Measurements from ENCODE around the gene NPB. TPM values are rescaled to one million over a fixed set of nuclear protein-coding genes. Genes with fewer than 3 reads are reported as not detected.

Gene NPB
- polyA plus RNA-seq, 1 of the 3 experiments (the other 2 are of a cell fraction), result 2.4 TPM

DNA sequence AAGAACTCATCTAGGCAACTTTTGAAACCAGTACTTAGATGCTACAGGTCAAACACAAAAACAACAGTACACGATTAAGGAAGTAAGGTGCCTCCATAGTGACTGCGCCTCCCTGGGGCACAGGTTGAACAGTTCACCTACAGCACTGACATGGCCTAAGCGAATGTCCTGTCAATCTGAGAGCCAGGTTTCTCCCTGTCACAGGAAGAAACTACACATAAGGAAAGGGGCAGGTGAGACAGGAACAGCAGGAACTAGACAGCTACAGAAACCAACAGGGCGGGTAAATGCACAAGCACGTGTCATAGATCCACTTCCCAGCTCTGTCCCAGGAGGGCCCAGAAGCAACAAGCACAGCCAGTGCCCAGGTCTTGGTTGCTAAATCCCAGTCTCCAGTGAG, 22.9 kb upstream of the NPB start:
- no peak overlapping the region for H3K4me3 ChIP-seq (ENCODE audit: low read depth in 2 of 2, low read length in 1 of 2)
- H3K9ac ChIP-seq, result no peak overlapping the region
- H3K27me3 ChIP-seq (ENCODE audit: insufficient read depth), result no peaks in the 10 kb centered on the region
- ChIA-PET CTCF (interaction anchor here (1.2 to 3.0 kb wide), 4 partner anchors 10 to 149 kb away, joined by 3 to 23 read pairs (median 4); partner anchors contain the start of gene ANAPC11), POLR2A (interaction anchor here (1.2 kb wide), 1 partner anchor 13 kb away, joined by 3 read pairs; no protein-coding TSS in a partner anchor)
- no peak overlapping the region for H3K27ac ChIP-seq (ENCODE audit: low read depth in 2 of 2, low read length in 1 of 2)
- no peaks in the 10 kb centered on the region for H4K20me1 ChIP-seq (ENCODE audit: insufficient read depth)
- peaks cover 45% of the 10 kb centered on the region for H3F3A ChIP-seq (replicated peaks; ENCODE audit: insufficient read depth)
- H3K4me1 ChIP-seq (ENCODE audit: control insufficient read depth in 1 of 2, insufficient read depth in 2 of 2, low read depth in 1 of 2, low read length in 1 of 2), result no peaks in the 10 kb centered on the region
- H3K4me2 ChIP-seq, result no peak overlapping the region
- peaks cover 16 to 48% of the 10 kb centered on the region in 2 experiments for H3K36me3 ChIP-seq (replicated peaks in 1 of 2; ENCODE audit: control insufficient read depth in 1 of 2, insufficient read depth in 2 of 2, low read length in 1 of 2)
- TF ChIP-seq, protein P1, sequence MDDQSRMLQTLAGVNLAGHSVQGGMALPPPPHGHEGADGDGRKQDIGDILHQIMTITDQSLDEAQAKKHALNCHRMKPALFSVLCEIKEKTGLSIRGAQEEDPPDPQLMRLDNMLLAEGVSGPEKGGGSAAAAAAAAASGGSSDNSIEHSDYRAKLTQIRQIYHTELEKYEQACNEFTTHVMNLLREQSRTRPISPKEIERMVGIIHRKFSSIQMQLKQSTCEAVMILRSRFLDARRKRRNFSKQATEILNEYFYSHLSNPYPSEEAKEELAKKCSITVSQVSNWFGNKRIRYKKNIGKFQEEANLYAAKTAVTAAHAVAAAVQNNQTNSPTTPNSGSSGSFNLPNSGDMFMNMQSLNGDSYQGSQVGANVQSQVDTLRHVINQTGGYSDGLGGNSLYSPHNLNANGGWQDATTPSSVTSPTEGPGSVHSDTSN (IDR thresholded peaks at IDR 0.05), result no peak
- TF ChIP-seq NRF1 (IDR thresholded peaks at IDR 0.05; ENCODE audit: low read depth, low read length), result no peak
- no peak for TF ChIP-seq JUND (IDR thresholded peaks at IDR 0.05)
- TF ChIP-seq RAD21 (IDR thresholded peaks at IDR 0.05; ENCODE audit: low read length), result no peak
- TF ChIP-seq, protein P2, sequence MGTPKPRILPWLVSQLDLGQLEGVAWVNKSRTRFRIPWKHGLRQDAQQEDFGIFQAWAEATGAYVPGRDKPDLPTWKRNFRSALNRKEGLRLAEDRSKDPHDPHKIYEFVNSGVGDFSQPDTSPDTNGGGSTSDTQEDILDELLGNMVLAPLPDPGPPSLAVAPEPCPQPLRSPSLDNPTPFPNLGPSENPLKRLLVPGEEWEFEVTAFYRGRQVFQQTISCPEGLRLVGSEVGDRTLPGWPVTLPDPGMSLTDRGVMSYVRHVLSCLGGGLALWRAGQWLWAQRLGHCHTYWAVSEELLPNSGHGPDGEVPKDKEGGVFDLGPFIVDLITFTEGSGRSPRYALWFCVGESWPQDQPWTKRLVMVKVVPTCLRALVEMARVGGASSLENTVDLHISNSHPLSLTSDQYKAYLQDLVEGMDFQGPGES (IDR thresholded peaks at IDR 0.05; ENCODE audit: low read depth, low read length), result no peak
- no peak for TF ChIP-seq FOXJ3 (CRISPR knock-in tag; IDR thresholded peaks at IDR 0.05)
- no peak for TF ChIP-seq TAF1 (IDR thresholded peaks at IDR 0.05; ENCODE audit: borderline replicate concordance, low read depth, low read length)
- TF ChIP-seq GATA2 (CRISPR knock-in tag; IDR thresholded peaks at IDR 0.05), result no peak
- no peak for TF ChIP-seq YY1 (IDR thresholded peaks at IDR 0.05; ENCODE audit: low read depth)
- TF ChIP-seq, protein P3, sequence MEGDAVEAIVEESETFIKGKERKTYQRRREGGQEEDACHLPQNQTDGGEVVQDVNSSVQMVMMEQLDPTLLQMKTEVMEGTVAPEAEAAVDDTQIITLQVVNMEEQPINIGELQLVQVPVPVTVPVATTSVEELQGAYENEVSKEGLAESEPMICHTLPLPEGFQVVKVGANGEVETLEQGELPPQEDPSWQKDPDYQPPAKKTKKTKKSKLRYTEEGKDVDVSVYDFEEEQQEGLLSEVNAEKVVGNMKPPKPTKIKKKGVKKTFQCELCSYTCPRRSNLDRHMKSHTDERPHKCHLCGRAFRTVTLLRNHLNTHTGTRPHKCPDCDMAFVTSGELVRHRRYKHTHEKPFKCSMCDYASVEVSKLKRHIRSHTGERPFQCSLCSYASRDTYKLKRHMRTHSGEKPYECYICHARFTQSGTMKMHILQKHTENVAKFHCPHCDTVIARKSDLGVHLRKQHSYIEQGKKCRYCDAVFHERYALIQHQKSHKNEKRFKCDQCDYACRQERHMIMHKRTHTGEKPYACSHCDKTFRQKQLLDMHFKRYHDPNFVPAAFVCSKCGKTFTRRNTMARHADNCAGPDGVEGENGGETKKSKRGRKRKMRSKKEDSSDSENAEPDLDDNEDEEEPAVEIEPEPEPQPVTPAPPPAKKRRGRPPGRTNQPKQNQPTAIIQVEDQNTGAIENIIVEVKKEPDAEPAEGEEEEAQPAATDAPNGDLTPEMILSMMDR (IDR thresholded peaks at IDR 0.05), result no peak
- H3K9me2 ChIP-seq, result no peaks in the 10 kb centered on the region
- H2AFZ ChIP-seq (ENCODE audit: low read depth), result no peak overlapping the region
- no peaks in the 10 kb centered on the region for H3K9me3 ChIP-seq
- peaks cover 8% of the 10 kb centered on the region; the same call in 1 of the 2 replicates for H3K79me2 ChIP-seq (ENCODE audit: insufficient read depth)
- WGBS (ENCODE audit: low lambda C conversion rate), result 91% methylated on average over 5 of the region's 5 CpGs
- DNase-seq, result no peak

DNA sequence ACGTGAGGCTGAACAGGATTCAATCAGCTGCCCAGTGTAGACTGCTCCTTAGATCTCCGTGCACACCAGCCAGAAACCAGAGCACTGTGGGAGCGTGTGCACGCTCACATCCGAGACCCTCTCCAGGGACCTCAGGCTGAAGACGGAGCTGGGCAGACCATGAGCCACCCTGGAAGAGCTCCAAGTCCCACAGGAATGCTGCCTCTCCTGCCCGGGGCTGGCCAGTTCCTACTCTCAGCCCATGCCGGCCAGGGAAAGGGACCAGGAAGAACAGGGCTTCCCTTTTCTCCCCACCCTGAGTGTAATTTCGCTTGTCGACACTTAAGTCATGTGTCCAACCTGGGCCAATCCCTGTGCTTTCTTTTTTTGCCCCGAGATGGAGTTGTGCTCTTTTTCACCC, 17.5 kb upstream of the NPB start:
- Histone ChIP-seq H3K27me3 (ENCODE audit: insufficient read depth) (no peaks in the 10 kb centered on the region), H3K36me3 (replicated peaks in 1 of 2; ENCODE audit: control insufficient read depth in 1 of 2, insufficient read depth in 2 of 2, low read length in 1 of 2) (peaks cover 53 to 68% of the 10 kb centered on the region in 2 experiments), H3K9me2 (no peaks in the 10 kb centered on the region), H3K27ac (ENCODE audit: low read depth in 2 of 2, low read length in 1 of 2) (no peak overlapping the region), H3K79me2 (ENCODE audit: insufficient read depth) (peaks cover 52% of the 10 kb centered on the region), H3K4me1 (ENCODE audit: control insufficient read depth in 1 of 2, insufficient read depth in 2 of 2, low read depth in 1 of 2, low read length in 1 of 2) (peaks cover 1 to 5% of the 10 kb centered on the region in 2 experiments; a peak in 3 of 4 replicates), H3K9me3 (no peaks in the 10 kb centered on the region), H3K4me3 (ENCODE audit: low read depth in 2 of 2, low read length in 1 of 2) (no peak overlapping the region), H3K4me2 (no peak overlapping the region), H4K20me1 (ENCODE audit: insufficient read depth) (peaks cover 23% of the 10 kb centered on the region; the same call in 1 of the 2 replicates), H3K9ac (no peak overlapping the region), H3F3A (replicated peaks; ENCODE audit: insufficient read depth) (peaks cover 40% of the 10 kb centered on the region), H2AFZ (ENCODE audit: low read depth) (no peak overlapping the region)
- TF ChIP-seq CHD2 (IDR thresholded peaks at IDR 0.05; ENCODE audit: low read length, partially characterized antibody) (no peak), RAD21 (IDR thresholded peaks at IDR 0.05; ENCODE audit: low read length) (no peak), TCF12 (IDR thresholded peaks at IDR 0.05) (no peak), RCOR1 (IDR thresholded peaks at IDR 0.05; ENCODE audit: low read length) (no peak), EZH2phosphoT487 (IDR thresholded peaks at IDR 0.05; ENCODE audit: borderline replicate concordance, low read depth) (no peak), FOSL2 (IDR thresholded peaks at IDR 0.05; ENCODE audit: borderline replicate concordance, low read depth) (no peak), YY1 (IDR thresholded peaks at IDR 0.05; ENCODE audit: low read depth) (no peak), SIN3A (IDR thresholded peaks at IDR 0.05; ENCODE audit: borderline replicate concordance, low read depth, low read length) (no peak), GABPA (IDR thresholded peaks at IDR 0.05; ENCODE audit: low read depth) (no peak), MXI1 (IDR thresholded peaks at IDR 0.05; ENCODE audit: low read depth, low read length) (no peak)
- TF ChIP-seq, protein P4, sequence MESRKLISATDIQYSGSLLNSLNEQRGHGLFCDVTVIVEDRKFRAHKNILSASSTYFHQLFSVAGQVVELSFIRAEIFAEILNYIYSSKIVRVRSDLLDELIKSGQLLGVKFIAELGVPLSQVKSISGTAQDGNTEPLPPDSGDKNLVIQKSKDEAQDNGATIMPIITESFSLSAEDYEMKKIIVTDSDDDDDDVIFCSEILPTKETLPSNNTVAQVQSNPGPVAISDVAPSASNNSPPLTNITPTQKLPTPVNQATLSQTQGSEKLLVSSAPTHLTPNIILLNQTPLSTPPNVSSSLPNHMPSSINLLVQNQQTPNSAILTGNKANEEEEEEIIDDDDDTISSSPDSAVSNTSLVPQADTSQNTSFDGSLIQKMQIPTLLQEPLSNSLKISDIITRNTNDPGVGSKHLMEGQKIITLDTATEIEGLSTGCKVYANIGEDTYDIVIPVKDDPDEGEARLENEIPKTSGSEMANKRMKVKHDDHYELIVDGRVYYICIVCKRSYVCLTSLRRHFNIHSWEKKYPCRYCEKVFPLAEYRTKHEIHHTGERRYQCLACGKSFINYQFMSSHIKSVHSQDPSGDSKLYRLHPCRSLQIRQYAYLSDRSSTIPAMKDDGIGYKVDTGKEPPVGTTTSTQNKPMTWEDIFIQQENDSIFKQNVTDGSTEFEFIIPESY (IDR thresholded peaks at IDR 0.05; ENCODE audit: borderline replicate concordance, low read depth), result no peak
- CTCF ChIA-PET, result interaction anchor here (1.3 to 5.7 kb wide), 3 partner anchors 13 to 146 kb away, joined by 3 to 54 read pairs (median 4); partner anchors contain the start of gene ARHGDIA
- peak; percentile 24 for DNase-seq
- POLR2A ChIA-PET, result interaction anchor here (0.6 to 1.2 kb wide), 2 partner anchors 12 to 18 kb away, joined by 3 to 5 read pairs; no protein-coding TSS in a partner anchor
- 82% methylated on average over 10 of the region's 11 CpGs for whole genome bisulfite sequencing (ENCODE audit: low lambda C conversion rate)
